Neural progenitor cell (in vitro differentiated cells): Measurements from ENCODE around the gene TMEM231.

Experiments
- EZH2 ChIP-seq: fragments of 200-600 bp; sonication (generic); IDR thresholded peaks from 2 replicates; pipeline ENCODE4 v1.6.1; 2017; ENCODE audit warnings: antibody characterized with exemption, mild to moderate bottlenecking, moderate library complexity
- EZH2phosphoT487 ChIP-seq: fragments of 200-600 bp; sonication (generic); IDR thresholded peaks from 2 replicates; pipeline ENCODE4 v1.6.1; 2017; ENCODE audit warnings: antibody characterized with exemption
- TF ChIP-seq, protein P1 (sequence below): fragments of 200-600 bp; sonication (generic); IDR thresholded peaks from 2 replicates; pipeline ENCODE4 v1.5.1; 2017; ENCODE audit warnings: antibody characterized with exemption, mild to moderate bottlenecking

DNA sequence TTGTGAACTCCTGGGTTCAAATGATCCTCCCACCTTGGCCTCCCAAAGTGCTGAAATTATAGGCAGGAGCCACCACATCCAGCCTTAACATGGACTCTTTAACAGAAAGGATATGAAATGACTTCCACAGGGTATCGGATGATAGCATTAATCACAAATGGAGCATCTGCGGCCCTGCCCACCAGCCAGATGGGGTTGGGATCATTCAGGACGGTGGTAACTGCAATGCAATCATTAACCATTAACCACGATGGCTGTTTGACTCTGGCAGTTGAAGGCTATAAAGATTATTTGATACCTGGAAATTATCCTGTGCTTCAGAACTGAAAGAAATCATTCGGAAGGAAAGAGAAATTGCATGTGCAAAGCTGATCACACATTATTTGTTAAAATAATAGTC, 14.8 kb downstream of the TMEM231 start:
- TF ChIP-seq, protein P1, sequence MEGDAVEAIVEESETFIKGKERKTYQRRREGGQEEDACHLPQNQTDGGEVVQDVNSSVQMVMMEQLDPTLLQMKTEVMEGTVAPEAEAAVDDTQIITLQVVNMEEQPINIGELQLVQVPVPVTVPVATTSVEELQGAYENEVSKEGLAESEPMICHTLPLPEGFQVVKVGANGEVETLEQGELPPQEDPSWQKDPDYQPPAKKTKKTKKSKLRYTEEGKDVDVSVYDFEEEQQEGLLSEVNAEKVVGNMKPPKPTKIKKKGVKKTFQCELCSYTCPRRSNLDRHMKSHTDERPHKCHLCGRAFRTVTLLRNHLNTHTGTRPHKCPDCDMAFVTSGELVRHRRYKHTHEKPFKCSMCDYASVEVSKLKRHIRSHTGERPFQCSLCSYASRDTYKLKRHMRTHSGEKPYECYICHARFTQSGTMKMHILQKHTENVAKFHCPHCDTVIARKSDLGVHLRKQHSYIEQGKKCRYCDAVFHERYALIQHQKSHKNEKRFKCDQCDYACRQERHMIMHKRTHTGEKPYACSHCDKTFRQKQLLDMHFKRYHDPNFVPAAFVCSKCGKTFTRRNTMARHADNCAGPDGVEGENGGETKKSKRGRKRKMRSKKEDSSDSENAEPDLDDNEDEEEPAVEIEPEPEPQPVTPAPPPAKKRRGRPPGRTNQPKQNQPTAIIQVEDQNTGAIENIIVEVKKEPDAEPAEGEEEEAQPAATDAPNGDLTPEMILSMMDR, result no peak
- TF ChIP-seq EZH2 (no peak), EZH2phosphoT487 (no peak)
